ENCODE results near the gene TMOD3. TPM values are rescaled to one million over a fixed set of nuclear protein-coding genes. Genes with fewer than 3 reads are reported as not detected.

The TMOD3 gene
- total RNA-seq, 1 donor from 2014 or later: 37.4 TPM

- no peak for DNase-seq (ENCODE audit: low spot score, unreplicated experiment)
- Mint-ChIP-seq H3K27me3 (no peaks in the 10 kb centered on the region), H3K4me1 (ENCODE audit: low read depth) (no peaks in the 10 kb centered on the region), H3K9me3 (ENCODE audit: low read depth) (no peaks in the 10 kb centered on the region), H3K4me3 (ENCODE audit: low read depth) (no peak overlapping the region), H3K36me3 (ENCODE audit: insufficient read depth) (peaks cover 36% of the 10 kb centered on the region), H3K27ac (no peak overlapping the region)
- TF ChIP-seq CTCF (IDR thresholded peaks at IDR 0.05; ENCODE audit: unreplicated experiment): no peak
Measured at GRCh38 chr15:51904421-51904820, 75.0 kb downstream of the TMOD3 start.

DNA sequence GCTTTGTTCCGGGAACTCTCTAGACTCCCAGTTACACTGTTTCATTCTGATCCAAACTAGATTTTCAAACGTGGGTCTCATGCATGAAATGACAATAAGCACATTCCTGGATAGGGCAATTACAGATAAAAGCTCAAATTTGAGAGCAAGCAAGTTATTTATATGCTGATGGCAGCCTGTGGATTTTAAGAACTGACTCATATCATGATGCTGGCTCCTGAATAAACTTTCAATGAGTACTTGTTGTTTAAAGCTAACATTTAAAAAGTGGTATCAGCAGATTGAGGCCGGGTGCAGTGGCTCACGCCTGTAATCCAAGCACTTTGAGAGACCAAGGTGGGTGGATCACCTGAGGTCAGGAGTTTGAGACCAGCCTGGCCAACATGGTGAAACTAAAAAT, 75.5 kb downstream of the TMOD3 start:
- no peaks in the 10 kb centered on the region for H3K9me3 Mint-ChIP-seq (ENCODE audit: low read depth)
- no peak for DNase-seq (ENCODE audit: low spot score, unreplicated experiment)
- H3K27ac Mint-ChIP-seq: no peak overlapping the region
- no peak overlapping the region for H3K4me3 Mint-ChIP-seq (ENCODE audit: low read depth)
- no peaks in the 10 kb centered on the region for H3K27me3 Mint-ChIP-seq
- H3K4me1 Mint-ChIP-seq (ENCODE audit: low read depth): no peaks in the 10 kb centered on the region
- peaks cover 37% of the 10 kb centered on the region for H3K36me3 Mint-ChIP-seq (ENCODE audit: insufficient read depth)
- no peak for TF ChIP-seq CTCF (IDR thresholded peaks at IDR 0.05; ENCODE audit: unreplicated experiment)

GRCh38 chr15:51907136-51907862, 77.8 kb downstream of the TMOD3 start:
- H3K36me3 Mint-ChIP-seq (ENCODE audit: insufficient read depth): peaks cover 28% of the 10 kb centered on the region
- no peak for DNase-seq (ENCODE audit: low spot score, unreplicated experiment)
- peaks cover 2% of the 10 kb centered on the region for H3K4me1 Mint-ChIP-seq (ENCODE audit: low read depth)
- peak; percentile 28 for TF ChIP-seq CTCF (IDR thresholded peaks at IDR 0.05; ENCODE audit: unreplicated experiment)
- H3K27me3 Mint-ChIP-seq: no peaks in the 10 kb centered on the region
- H3K9me3 Mint-ChIP-seq (ENCODE audit: low read depth): no peaks in the 10 kb centered on the region
- H3K27ac Mint-ChIP-seq: no peak overlapping the region
- no peak overlapping the region for H3K4me3 Mint-ChIP-seq (ENCODE audit: low read depth)

DNA sequence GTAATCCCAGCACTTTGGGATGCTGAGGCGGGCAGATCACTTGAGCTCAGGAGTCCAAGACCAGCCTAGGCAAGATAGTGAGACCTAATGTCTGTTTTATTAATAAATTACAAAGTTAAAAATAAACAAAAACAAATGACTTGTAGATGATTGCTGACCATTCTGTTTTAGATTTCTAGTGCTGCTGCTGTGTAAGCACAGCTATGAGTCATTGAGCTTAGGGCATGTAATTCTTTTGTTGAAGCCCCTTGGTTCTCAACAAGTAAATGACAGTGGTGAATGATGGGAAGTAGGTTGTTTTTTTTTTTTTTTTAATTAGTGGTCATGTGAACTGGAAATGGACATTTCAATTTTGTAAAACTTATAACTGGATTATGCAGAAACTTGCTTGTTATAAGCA, 78.9 kb downstream of the TMOD3 start:
- peaks cover 27% of the 10 kb centered on the region for H3K36me3 Mint-ChIP-seq (ENCODE audit: insufficient read depth)
- TF ChIP-seq CTCF (IDR thresholded peaks at IDR 0.05; ENCODE audit: unreplicated experiment): no peak

DNA sequence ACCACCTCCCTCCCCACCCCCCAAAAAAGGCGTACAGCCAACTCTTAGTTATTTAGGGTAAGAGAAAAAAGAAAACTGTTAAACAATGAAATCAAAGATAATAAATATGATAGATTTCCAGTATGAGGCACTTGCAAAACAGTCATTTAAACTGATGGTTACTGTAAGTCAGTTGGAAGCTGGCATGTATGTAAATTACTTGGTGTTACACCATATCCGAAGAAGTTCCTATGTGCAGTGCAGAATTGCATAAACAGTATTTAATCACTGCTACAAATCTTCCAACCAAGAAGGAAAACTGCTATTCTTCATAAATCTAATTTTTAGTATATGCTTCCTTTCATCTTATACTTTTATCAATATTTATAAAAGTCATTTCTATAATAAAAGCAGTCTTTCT, 80.1 kb downstream of the TMOD3 start:
- Mint-ChIP-seq H3K36me3 (ENCODE audit: insufficient read depth) (peaks cover 22% of the 10 kb centered on the region), H3K9me3 (ENCODE audit: low read depth) (no peaks in the 10 kb centered on the region), H3K27me3 (no peaks in the 10 kb centered on the region), H3K27ac (no peak overlapping the region), H3K4me1 (ENCODE audit: low read depth) (peaks cover 2% of the 10 kb centered on the region), H3K4me3 (ENCODE audit: low read depth) (no peak overlapping the region)
- DNase-seq (ENCODE audit: low spot score, unreplicated experiment): no peak
- no peak for TF ChIP-seq CTCF (IDR thresholded peaks at IDR 0.05; ENCODE audit: unreplicated experiment)

More for the DNA sequence above, 78.9 kb downstream of the TMOD3 start:
- Mint-ChIP-seq H3K27me3 (no peaks in the 10 kb centered on the region), H3K9me3 (ENCODE audit: low read depth) (no peaks in the 10 kb centered on the region), H3K4me1 (ENCODE audit: low read depth) (peaks cover 2% of the 10 kb centered on the region), H3K27ac (no peak overlapping the region), H3K4me3 (ENCODE audit: low read depth) (no peak overlapping the region)
- no peak for DNase-seq (ENCODE audit: low spot score, unreplicated experiment)
